AG04450 (cell line): ENCODE data around the gene GPR68. TPM values are rescaled to one million over a fixed set of nuclear protein-coding genes. Genes with fewer than 3 reads are reported as not detected.

Experiments
- CTCF ChIA-PET: fragments of 300-600, 350-600 bp; formaldehyde crosslinking; extraction: SDS; loops from one replicate; lab custom pipeline; 2022; ENCODE audit warnings: antibody characterized with exemption, inconsistent platforms; lab: Charles Lee
- POLR2A ChIA-PET: fragments of 350-600 bp; formaldehyde crosslinking; extraction: SDS; loops from one replicate; lab custom pipeline; 2021; ENCODE audit warnings: antibody characterized with exemption, inconsistent platforms; lab: Yijun Ruan, JAX
- DNase-seq: peaks from one replicate; pipeline ENCODE4 v3.0.0-alpha.2; 2011; ENCODE audit warnings: low read depth, low spot score
- H3K27ac ChIP-seq: one replicate; pipeline ENCODE4 v1.5.1; 2012; ENCODE audit warnings: low read depth, low read length, control low read depth
- H3K27me3 ChIP-seq: one replicate; pipeline ENCODE4 v1.6.0; 2012; ENCODE audit warnings: low read length; ENCODE audit not compliant: control insufficient read depth, insufficient read depth
- H3K4me3 ChIP-seq: 2 replicates; pipeline ENCODE4 v1.5.1; 2011; ENCODE audit warnings: mild to moderate bottlenecking, low read depth, low read length, control low read depth
- H3K9me3 ChIP-seq: 2 replicates; pipeline ENCODE4 v1.5.1; 2012; ENCODE audit warnings: low read length; ENCODE audit not compliant: control insufficient read depth, insufficient read depth
- CTCF ChIP-seq: IDR thresholded peaks from 2 replicates; pipeline ENCODE4 v1.5.1; 2011; ENCODE audit warnings: low read depth, low read length, control low read depth, inconsistent platforms
- polyA plus RNA-seq: library from polyadenylated mRNA; depleted of rRNA; stranded (reverse); fragments of >200 nt; gene quantifications from 2 replicates; pipeline ENCODE4 v1.2.3, GENCODE V29; 2011

GPR68 gene
- polyA plus RNA-seq, 1 experiment, result 0.83 TPM

- TF ChIP-seq CTCF, result no peak
- H3K4me3 ChIP-seq, result no peak overlapping the region
- no peak overlapping the region for H3K27ac ChIP-seq
- CTCF ChIA-PET, result no interaction called here
- no peaks in the 10 kb centered on the region for H3K27me3 ChIP-seq
- POLR2A ChIA-PET, result no interaction called here
- peaks cover 3% of the 10 kb centered on the region; the same call in 1 of the 2 replicates for H3K9me3 ChIP-seq
- DNase-seq, result no peak
These were observed 46.9 kb downstream of the GPR68 start for GRCh38 chr14:91197631-91198030.

- CTCF ChIA-PET, result interaction anchor here (2.4 kb wide), 1 partner anchor 23 kb away, joined by 9 read pairs; no protein-coding TSS in a partner anchor
- no peak for DNase-seq
- H3K4me3 ChIP-seq, result no peak overlapping the region
- no peaks in the 10 kb centered on the region for H3K9me3 ChIP-seq
- POLR2A ChIA-PET, result no interaction called here
- H3K27me3 ChIP-seq, result no peaks in the 10 kb centered on the region
- TF ChIP-seq CTCF, result no peak
- no peak overlapping the region for H3K27ac ChIP-seq
These were observed 48.6 kb downstream of the GPR68 start for GRCh38 chr14:91195881-91196280.

- Histone ChIP-seq H3K27ac (no peak overlapping the region), H3K4me3 (no peak overlapping the region), H3K27me3 (no peaks in the 10 kb centered on the region), H3K9me3 (no peaks in the 10 kb centered on the region)
- no peak for DNase-seq
- ChIA-PET CTCF (interaction anchor here (0.8 to 1.5 kb wide), 4 partner anchors 16 to 290 kb away, joined by 3 to 5 read pairs (median 4); no protein-coding TSS in a partner anchor), POLR2A (interaction anchor here (0.7 kb wide), 1 partner anchor 29 kb away, joined by 4 read pairs; no protein-coding TSS in a partner anchor)
- TF ChIP-seq CTCF, result no peak
These were observed 51.4 kb downstream of the GPR68 start for GRCh38 chr14:91193069-91193468.

- Histone ChIP-seq H3K27ac (no peak overlapping the region), H3K4me3 (no peak overlapping the region), H3K27me3 (no peaks in the 10 kb centered on the region), H3K9me3 (no peaks in the 10 kb centered on the region)
- POLR2A ChIA-PET, result no interaction called here
- DNase-seq, result no peak
- CTCF ChIA-PET, result no interaction called here
- no peak for TF ChIP-seq CTCF
These were observed 53.7 kb downstream of the GPR68 start for GRCh38 chr14:91190853-91191252.

- POLR2A ChIA-PET, result interaction anchor here (0.5 kb wide), 1 partner anchor 921 kb away, joined by 3 read pairs; no protein-coding TSS in a partner anchor
These were observed 57.2 kb downstream of the GPR68 start for GRCh38 chr14:91187271-91187670.

More at GRCh38 chr14:91187271-91187670, 57.2 kb downstream of the GPR68 start:
- Histone ChIP-seq H3K27me3 (no peaks in the 10 kb centered on the region), H3K27ac (no peak overlapping the region), H3K4me3 (no peak overlapping the region), H3K9me3 (no peaks in the 10 kb centered on the region)
- TF ChIP-seq CTCF, result no peak
- no peak for DNase-seq
- CTCF ChIA-PET, result interaction anchor here (1.5 to 4.4 kb wide), 2 partner anchors 10 to 14 kb away, joined by 5 to 28 read pairs; no protein-coding TSS in a partner anchor
